H1 (cell line): ENCODE measurements around the gene CDC42EP2.

ENCODE experiments used
- EZH2 ChIP-seq: fragments of 200-600 bp; sonication (generic); IDR thresholded peaks from 2 replicates; pipeline ENCODE4 v1.7.1; 2012; ENCODE audit warnings: low read depth, mild to moderate bottlenecking, moderate library complexity, low read length, inconsistent platforms; ENCODE audit not compliant: severe bottlenecking
- JUN ChIP-seq: IDR thresholded peaks from 2 replicates; pipeline ENCODE4 v1.6.1; 2011; ENCODE audit warnings: low read depth, mild to moderate bottlenecking, improper control_type of control experiment, low read length
- KDM1A ChIP-seq: fragments of 200-600, 300-600 bp; sonication (generic); IDR thresholded peaks from 2 replicates; pipeline ENCODE4 v1.7.1; 2016; ENCODE audit warnings: mild to moderate bottlenecking, low read length, borderline replicate concordance
- POLR2A ChIP-seq, 2 experiments: IDR thresholded peaks; 1 replicate in 1 of 2; 2 replicates in 1 of 2; pipeline ENCODE4 v1.6.1; 2011; ENCODE audit warnings: low read depth in 2 of 2, low read length in 2 of 2, mild to moderate bottlenecking in 2 of 2; ENCODE audit errors: control extremely low read depth in 1 of 2
- RAD21 ChIP-seq, 2 experiments: IDR thresholded peaks in 1 of 2; conservative IDR thresholded peaks in 1 of 2; 2 replicates each; pipeline ENCODE4 v1.6.1; 2011; ENCODE audit warnings: low read depth in 2 of 2, low read length in 2 of 2, improper control_type of control experiment in 1 of 2, inconsistent platforms in 1 of 2, mild to moderate bottlenecking in 1 of 2, moderate library complexity in 1 of 2
- SIN3A ChIP-seq, 2 experiments: IDR thresholded peaks in 1 of 2; conservative IDR thresholded peaks in 1 of 2; 2 replicates each; pipeline ENCODE4 v1.6.1; 2011 to 2012; ENCODE audit warnings: low read length in 2 of 2, improper control_type of control experiment in 1 of 2, low read depth in 1 of 2, mild to moderate bottlenecking in 1 of 2
- SP1 ChIP-seq: IDR thresholded peaks from 2 replicates; pipeline ENCODE4 v1.6.1; 2011; ENCODE audit warnings: low read depth, low read length
- SP2 ChIP-seq: IDR thresholded peaks from 2 replicates; pipeline ENCODE4 v1.6.1; 2012; ENCODE audit warnings: mild to moderate bottlenecking, low read length, inconsistent platforms

GRCh38 chr11:65316227-65317024 is 1.8 kb downstream of the CDC42EP2 start:
- TF ChIP-seq EZH2 (no peak), JUN (no peak), SP1 (no peak), RAD21 (IDR thresholded peaks at IDR 0.05 in 1 of 2, conservative IDR thresholded peaks at IDR 0.05 in 1 of 2; ENCODE audit: low read depth in 2 of 2, low read length in 2 of 2) (no peak), SIN3A (conservative IDR thresholded peaks at IDR 0.05 in 1 of 2, IDR thresholded peaks at IDR 0.05 in 1 of 2; ENCODE audit: low read depth in 1 of 2, low read length in 2 of 2) (no peak), POLR2A (IDR thresholded peaks at IDR 0.05; ENCODE audit: control extremely low read depth in 1 of 2, low read depth in 2 of 2, low read length in 2 of 2) (no peak; a peak in 1 of 3 replicates), SP2 (no peak), KDM1A (no peak)
